ENCODE measurements around the gene SLC22A31.

DNA sequence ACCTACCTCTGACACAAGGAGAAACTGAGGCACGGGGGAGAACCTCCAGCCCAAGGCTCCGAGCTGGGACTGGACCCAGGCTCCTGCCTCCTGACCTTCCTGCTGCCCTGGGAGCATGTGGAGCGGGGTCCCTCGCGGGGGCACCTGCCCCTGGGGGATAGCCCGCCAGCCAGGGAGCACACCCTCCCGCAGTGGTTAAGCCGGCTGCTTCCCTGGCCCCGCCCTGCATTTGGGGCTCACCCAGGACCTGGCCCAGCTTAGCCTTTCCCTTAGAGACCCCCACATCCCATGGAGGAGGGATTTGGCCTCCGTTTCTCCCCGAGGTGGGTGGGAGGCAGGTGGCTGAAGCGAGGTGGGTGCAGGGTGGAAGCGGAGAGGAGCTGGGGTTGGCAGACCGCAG lies 30.6 kb downstream of the SLC22A31 start:
- TF ChIP-seq, protein P1, sequence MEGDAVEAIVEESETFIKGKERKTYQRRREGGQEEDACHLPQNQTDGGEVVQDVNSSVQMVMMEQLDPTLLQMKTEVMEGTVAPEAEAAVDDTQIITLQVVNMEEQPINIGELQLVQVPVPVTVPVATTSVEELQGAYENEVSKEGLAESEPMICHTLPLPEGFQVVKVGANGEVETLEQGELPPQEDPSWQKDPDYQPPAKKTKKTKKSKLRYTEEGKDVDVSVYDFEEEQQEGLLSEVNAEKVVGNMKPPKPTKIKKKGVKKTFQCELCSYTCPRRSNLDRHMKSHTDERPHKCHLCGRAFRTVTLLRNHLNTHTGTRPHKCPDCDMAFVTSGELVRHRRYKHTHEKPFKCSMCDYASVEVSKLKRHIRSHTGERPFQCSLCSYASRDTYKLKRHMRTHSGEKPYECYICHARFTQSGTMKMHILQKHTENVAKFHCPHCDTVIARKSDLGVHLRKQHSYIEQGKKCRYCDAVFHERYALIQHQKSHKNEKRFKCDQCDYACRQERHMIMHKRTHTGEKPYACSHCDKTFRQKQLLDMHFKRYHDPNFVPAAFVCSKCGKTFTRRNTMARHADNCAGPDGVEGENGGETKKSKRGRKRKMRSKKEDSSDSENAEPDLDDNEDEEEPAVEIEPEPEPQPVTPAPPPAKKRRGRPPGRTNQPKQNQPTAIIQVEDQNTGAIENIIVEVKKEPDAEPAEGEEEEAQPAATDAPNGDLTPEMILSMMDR (IDR thresholded peaks at IDR 0.05): no peak
- no peak for TF ChIP-seq POLR2A (IDR thresholded peaks at IDR 0.05)
